Measurements from ENCODE around the gene XPOT.
"Not testable (repeated sequence)": the region's sequence is repeated elsewhere in the genome, so short reads cannot be mapped to it uniquely, and the experiment has no call there.

The XPOT gene

GRCh38 chr12:64403707-64404469 is at the start of gene XPOT:
Gene XPOT (plus strand): TSS chr12:64404392. CDS start chr12:64410036, 5,644 bp downstream.
- peak; percentile 95 for DNase-seq (ENCODE audit: low read depth)

- DNase-seq (ENCODE audit: low read depth): not testable (repeated sequence)
These were observed 48.0 kb upstream of the XPOT start for GRCh38 chr12:64356209-64356608.

GRCh38 chr12:64361173-64361572 is 43.0 kb upstream of the XPOT start:
- not testable (repeated sequence) for DNase-seq (ENCODE audit: low read depth)

- DNase-seq (ENCODE audit: low read depth): no peak
These were observed 41.4 kb upstream of the XPOT start for GRCh38 chr12:64362721-64363305.

GRCh38 chr12:64383675-64384074 is 20.5 kb upstream of the XPOT start:
- DNase-seq (ENCODE audit: low read depth): no peak

- DNase-seq (ENCODE audit: low read depth): no peak
These were observed 19.2 kb upstream of the XPOT start for GRCh38 chr12:64385019-64385418.

GRCh38 chr12:64385468-64385867 is 18.7 kb upstream of the XPOT start:
- no peak for DNase-seq (ENCODE audit: low read depth)

- DNase-seq (ENCODE audit: low read depth): no peak
These were observed 16.9 kb upstream of the XPOT start for GRCh38 chr12:64387197-64387816.

- no peak for DNase-seq (ENCODE audit: low read depth)
These were observed 15.0 kb upstream of the XPOT start for GRCh38 chr12:64389154-64389553.

GRCh38 chr12:64390275-64390851 is 13.8 kb upstream of the XPOT start, which contains the start of gene C12orf56:
Gene C12orf56 (minus strand): TSS chr12:64390758. CDS start chr12:64390565, 193 bp downstream.
- DNase-seq (ENCODE audit: low read depth): no peak

- DNase-seq (ENCODE audit: low read depth): no peak
These were observed 12.0 kb upstream of the XPOT start for GRCh38 chr12:64392221-64392620.

- DNase-seq (ENCODE audit: low read depth): no peak
These were observed 8.5 kb upstream of the XPOT start for GRCh38 chr12:64395739-64396138.

- DNase-seq (ENCODE audit: low read depth): peak; percentile 35
These were observed 4.2 kb upstream of the XPOT start for GRCh38 chr12:64400041-64400440.

GRCh38 chr12:64402181-64402580 is 2.0 kb upstream of the XPOT start:
- no peak for DNase-seq (ENCODE audit: low read depth)

- peak; percentile 69 for DNase-seq (ENCODE audit: low read depth)
These were observed 471 bp downstream of the XPOT start for GRCh38 chr12:64404470-64405256.

- no peak for DNase-seq (ENCODE audit: low read depth)
These were observed 3.4 kb downstream of the XPOT start for GRCh38 chr12:64407342-64408223.

- DNase-seq (ENCODE audit: low read depth): no peak
These were observed 7.2 kb downstream of the XPOT start for GRCh38 chr12:64411427-64411826.

GRCh38 chr12:64412459-64412858 is 8.3 kb downstream of the XPOT start:
- no peak for DNase-seq (ENCODE audit: low read depth)

GRCh38 chr12:64413884-64414283 is 9.7 kb downstream of the XPOT start:
- DNase-seq (ENCODE audit: low read depth): no peak

- DNase-seq (ENCODE audit: low read depth): no peak
These were observed 14.0 kb downstream of the XPOT start for GRCh38 chr12:64418209-64418608.

- no peak for DNase-seq (ENCODE audit: low read depth)
These were observed 15.5 kb downstream of the XPOT start for GRCh38 chr12:64419696-64420095.
